Ovary (tissue), 3 donors: Measurements from ENCODE around the gene SEC14L1.

Source experiments
- EP300 ChIP-seq: sonication (generic); formaldehyde crosslinking; IDR thresholded peaks from one replicate; pipeline ENCODE4 v1.6.1; 2017; ENCODE audit warnings: antibody characterized with exemption
- TF ChIP-seq, protein P1 (sequence below), 3 donors: fragments of 450-650 bp in 2 of 3; fragments of 200-600 bp in 1 of 3; IDR thresholded peaks; one replicate each; pipeline versions ENCODE4 v1.5.1 to v1.8.0; 2016 to 2022; ENCODE audit warnings: antibody characterized with exemption in 3 of 3, mild to moderate bottlenecking in 1 of 3
- donor health status: DM: no; HTN: no; CAD: no.

- TF ChIP-seq, protein P1, sequence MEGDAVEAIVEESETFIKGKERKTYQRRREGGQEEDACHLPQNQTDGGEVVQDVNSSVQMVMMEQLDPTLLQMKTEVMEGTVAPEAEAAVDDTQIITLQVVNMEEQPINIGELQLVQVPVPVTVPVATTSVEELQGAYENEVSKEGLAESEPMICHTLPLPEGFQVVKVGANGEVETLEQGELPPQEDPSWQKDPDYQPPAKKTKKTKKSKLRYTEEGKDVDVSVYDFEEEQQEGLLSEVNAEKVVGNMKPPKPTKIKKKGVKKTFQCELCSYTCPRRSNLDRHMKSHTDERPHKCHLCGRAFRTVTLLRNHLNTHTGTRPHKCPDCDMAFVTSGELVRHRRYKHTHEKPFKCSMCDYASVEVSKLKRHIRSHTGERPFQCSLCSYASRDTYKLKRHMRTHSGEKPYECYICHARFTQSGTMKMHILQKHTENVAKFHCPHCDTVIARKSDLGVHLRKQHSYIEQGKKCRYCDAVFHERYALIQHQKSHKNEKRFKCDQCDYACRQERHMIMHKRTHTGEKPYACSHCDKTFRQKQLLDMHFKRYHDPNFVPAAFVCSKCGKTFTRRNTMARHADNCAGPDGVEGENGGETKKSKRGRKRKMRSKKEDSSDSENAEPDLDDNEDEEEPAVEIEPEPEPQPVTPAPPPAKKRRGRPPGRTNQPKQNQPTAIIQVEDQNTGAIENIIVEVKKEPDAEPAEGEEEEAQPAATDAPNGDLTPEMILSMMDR (IDR thresholded peaks at IDR 0.05): no peak
- no peak for TF ChIP-seq EP300
These were observed 13.3 kb downstream of the SEC14L1 start for GRCh38 chr17:77153999-77154586.
